ENCODE results near the gene FXYD4. TPM values are rescaled to one million over a fixed set of nuclear protein-coding genes. Genes with fewer than 3 reads are reported as not detected.

FXYD4 gene
- total RNA-seq, 1 donor from 2014 or later: not detected

GRCh38 chr10:43395571-43396060 is 24.2 kb downstream of the FXYD4 start:
- DNase-seq (ENCODE audit: low read depth): no peak

GRCh38 chr10:43396061-43396927 is 24.9 kb downstream of the FXYD4 start:
- DNase-seq (ENCODE audit: low read depth): no peak

DNA sequence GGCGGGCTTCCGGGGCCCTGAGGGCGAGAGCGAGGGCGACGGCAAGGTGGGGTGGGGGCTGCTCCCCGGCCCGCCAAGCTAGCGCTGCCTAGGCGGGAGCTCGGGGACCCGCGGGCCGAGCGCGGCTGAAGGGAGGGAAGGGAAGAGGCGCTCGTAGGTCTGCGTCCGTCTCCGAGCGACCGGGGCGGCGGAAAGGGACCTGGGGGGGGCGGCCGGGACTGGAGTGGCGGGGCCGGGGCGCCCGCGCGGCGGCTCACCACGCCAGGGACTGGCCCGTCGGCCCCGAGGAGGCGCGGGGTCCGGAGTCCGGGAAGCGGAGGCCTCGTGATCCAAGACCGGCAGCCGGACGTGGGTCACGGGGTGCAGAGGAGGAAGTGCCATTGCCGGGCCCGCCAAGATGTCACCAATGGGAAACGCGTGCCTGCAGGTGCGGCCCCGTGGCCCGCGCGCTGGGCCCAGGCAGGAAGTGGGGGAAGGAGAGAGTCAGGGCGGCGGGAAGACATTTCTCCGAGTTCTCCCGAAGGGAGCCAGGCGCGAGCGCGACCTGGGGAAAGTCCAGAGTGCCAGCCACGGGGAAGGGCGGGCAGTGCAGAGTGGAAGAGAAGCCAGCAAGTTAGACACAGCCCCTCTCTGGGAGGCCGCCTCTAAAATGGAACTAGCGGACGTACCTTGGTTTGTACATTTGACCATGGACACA is 25.6 kb downstream of the FXYD4 start:
- DNase-seq (ENCODE audit: low read depth): peak; percentile 62

DNA sequence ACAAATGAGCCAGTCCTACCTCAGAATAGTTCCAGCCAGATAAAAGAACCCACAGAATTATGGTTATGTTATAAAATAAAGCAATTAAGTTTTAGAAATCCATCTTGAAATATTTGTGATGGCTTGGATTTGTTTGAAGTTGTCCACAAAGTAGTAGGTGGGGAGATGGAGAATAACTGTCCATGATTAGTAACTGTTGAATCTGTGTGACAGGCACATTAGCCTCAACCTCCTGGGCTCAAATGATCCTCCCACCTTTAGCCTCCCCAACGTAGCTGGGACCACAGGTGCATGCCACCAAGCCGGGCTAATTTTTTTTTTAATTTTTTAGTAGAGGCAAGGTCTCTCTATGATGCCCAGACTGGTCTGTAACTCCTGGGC is 27.5 kb downstream of the FXYD4 start:
- no peak for DNase-seq (ENCODE audit: low read depth)

- peak; percentile 60 for DNase-seq (ENCODE audit: low read depth)
Observed at GRCh38 chr10:43399320-43400310, 28.2 kb downstream of the FXYD4 start.

DNA sequence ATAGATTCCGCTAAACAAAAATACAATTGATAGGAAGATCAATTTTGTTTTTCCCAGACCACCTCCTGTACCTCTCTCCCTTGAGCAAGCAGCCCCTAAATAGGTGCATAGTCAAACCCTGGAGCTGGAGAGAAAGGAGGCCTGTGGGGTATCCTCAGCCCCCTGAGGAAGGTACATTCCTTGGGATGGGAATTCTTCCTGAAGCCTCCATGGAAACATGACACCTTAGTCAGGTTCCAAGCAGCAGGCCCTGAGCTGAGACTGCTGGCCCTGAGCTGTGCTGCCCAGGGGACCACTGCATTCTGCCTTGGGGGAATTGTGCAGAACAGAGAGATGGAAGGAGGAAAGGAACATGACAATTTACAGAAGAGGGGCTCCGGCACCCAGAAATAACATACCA is 30.2 kb downstream of the FXYD4 start:
- DNase-seq (ENCODE audit: low read depth): no peak

DNA sequence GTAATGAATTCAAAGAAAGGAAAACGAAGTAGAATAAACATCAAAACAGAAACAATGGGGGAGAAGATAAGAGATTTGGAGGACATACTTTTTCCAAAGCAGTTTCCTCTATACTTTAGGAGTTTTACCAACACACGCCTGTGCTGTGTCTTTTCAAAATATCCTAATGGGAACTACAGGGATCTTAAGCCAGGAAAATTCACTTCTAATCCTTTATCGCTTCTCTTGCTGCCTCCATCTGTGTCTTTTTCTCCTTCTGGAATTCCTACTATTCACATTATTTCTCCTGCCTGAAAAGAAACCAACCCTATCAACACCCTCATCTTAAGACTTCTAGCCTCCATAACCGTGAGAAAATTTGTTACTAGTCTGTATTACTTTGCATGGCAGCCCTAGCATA is 30.7 kb downstream of the FXYD4 start:
- DNase-seq (ENCODE audit: low read depth): no peak

- DNase-seq (ENCODE audit: low read depth): no peak
Observed at GRCh38 chr10:43402880-43403452, 31.5 kb downstream of the FXYD4 start.

GRCh38 chr10:43403911-43404703 is 32.7 kb downstream of the FXYD4 start:
- no peak for DNase-seq (ENCODE audit: low read depth)

DNA sequence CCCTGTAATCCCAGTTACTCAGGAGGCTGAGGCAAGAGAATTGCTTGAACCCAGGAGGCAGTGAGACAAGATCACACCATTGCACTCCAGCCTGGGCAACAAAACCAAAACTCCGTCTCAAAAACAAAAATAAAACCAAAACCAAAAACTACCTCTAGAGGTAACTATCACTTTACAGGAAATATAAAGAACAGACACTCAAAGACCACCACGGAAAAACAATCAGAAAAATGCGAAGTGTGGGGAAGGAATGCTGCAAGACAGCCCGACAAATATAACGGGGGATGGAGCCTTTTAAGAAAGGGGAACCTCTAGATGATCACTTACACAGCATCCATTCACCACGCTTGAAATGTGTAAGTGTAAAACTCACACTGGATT is 33.3 kb downstream of the FXYD4 start:
- DNase-seq (ENCODE audit: low read depth): no peak

DNA sequence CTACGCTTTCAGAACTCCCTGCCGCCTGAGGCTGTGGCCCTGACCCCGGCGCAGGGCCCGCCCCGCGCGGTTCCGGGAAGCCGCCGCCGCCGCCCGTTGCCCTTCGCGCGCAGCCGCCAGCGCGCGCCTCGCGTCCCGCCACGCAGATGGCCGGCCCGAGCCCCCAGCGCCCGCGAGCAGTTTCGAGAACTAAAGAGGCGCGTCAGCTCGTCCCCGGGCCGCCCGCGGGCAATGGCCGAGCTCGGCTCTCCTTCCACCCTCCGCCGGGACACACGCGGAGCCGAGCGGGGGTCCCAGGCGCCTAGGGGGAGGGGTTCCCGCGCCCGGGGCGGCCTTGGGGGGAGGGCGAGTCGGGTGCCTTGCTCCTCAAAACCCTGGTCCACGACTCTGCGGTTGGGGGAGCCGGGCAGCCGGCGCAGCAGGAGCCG is 35.7 kb downstream of the FXYD4 start:
- DNase-seq (ENCODE audit: low read depth): no peak

DNA sequence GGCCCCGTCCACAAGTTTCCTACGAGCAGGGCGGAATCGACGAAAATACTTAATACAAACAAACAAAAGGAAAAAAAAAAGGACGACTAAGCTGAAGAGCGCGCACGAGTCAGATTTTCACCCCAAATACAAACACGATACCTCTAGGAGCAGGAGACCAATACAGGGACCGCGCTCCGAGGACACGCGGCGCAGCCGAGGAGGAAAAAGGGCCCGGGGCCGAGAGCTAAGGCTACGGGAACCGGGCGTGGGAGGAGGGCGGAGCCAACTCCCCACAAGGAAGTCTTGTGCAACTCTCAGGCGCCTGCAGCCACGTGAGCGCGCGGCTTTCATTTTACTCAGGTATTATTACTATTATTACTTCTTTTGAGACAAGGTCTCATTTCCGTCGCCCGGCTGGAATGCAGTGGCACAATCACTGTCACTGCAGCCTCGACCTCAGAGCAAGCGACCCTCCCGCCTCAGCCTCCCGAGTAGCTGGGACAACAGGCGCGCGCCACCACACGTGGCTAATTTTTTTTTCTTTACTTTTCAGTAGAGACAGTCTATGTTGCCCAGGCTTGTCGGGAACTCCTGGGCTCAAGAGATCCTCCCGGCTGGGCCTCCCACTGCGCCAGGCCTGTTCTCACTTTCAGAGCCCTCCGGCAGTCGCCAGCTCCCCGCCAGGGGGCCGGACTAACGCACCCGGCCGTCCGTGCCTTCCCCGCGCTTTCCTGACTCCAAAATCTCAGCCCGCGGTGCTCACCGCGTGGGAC is 36.3 kb downstream of the FXYD4 start:
- DNase-seq (ENCODE audit: low read depth): peak; percentile 79

GRCh38 chr10:43408331-43408709 is 36.9 kb downstream of the FXYD4 start:
- no peak for DNase-seq (ENCODE audit: low read depth)

GRCh38 chr10:43408710-43409384 is 37.4 kb downstream of the FXYD4 start, which contains the start of gene HNRNPF:
HNRNPF (minus strand) TSS chr10:43409186; CDS start chr10:43387884, 21,302 bp downstream.
- peak; percentile 78 for DNase-seq (ENCODE audit: low read depth)

GRCh38 chr10:43409385-43410109 is 38.1 kb downstream of the FXYD4 start:
- no peak for DNase-seq (ENCODE audit: low read depth)

- DNase-seq (ENCODE audit: low read depth): no peak
Observed at GRCh38 chr10:43410345-43410744, 38.9 kb downstream of the FXYD4 start.

DNA sequence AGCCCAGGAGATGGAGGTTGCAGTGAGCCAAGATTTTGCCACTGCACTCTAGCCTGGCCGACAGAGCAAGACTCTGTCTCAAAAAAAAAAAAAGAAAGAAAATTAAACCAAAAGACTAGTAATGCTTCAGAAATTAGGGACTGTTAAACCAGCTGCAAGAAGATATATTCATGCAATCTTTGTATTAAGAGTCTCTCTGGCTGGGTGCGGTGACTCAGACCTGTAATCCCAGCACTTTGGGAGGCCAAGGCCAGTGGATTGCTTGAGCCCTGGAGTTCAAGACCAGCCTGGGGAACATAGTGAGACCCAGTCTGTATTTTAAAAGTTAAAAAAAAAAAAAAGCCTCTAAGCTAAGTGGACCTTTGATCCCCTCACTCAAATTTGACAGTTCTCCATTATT is 40.1 kb downstream of the FXYD4 start:
- no peak for DNase-seq (ENCODE audit: low read depth)

- no peak for DNase-seq (ENCODE audit: low read depth)
Observed at GRCh38 chr10:43415544-43415943, 44.1 kb downstream of the FXYD4 start.

Data from renal cortical epithelial cell (primary cell).